Chondrocyte (in vitro differentiated cells): Measurements from ENCODE around the gene KCNQ1. TPM values are rescaled to one million over a fixed set of nuclear protein-coding genes. Genes with fewer than 3 reads are reported as not detected.
A peak's percentile ranks its signal among the peaks of the same experiment; 100 is the strongest.

ENCODE experiments used
- DNase-seq: peaks from one replicate; pipeline ENCODE4 v3.0.0; 2021; ENCODE audit warnings: mixed read lengths, low spot score
- H3K27ac Mint-ChIP-seq: one replicate; pipeline ENCODE4 v1.8.0; 2021; ENCODE audit warnings: mild to moderate bottlenecking, moderate library complexity, mixed read lengths; ENCODE audit not compliant: unreplicated experiment
- H3K27me3 Mint-ChIP-seq: 2 replicates; pipeline ENCODE4 v1.8.0; 2021; ENCODE audit warnings: low read depth, mixed read lengths
- H3K36me3 Mint-ChIP-seq: 2 replicates; pipeline ENCODE4 v1.8.0; 2021; ENCODE audit warnings: low read depth, mixed read lengths
- H3K4me1 Mint-ChIP-seq: 2 replicates; pipeline ENCODE4 v1.8.0; 2021; ENCODE audit warnings: low read depth, mild to moderate bottlenecking, mixed read lengths
- H3K4me3 Mint-ChIP-seq: one replicate; pipeline ENCODE4 v1.8.0; 2021; ENCODE audit warnings: mild to moderate bottlenecking, moderate library complexity, mixed read lengths; ENCODE audit not compliant: unreplicated experiment
- H3K9me3 Mint-ChIP-seq: 2 replicates; pipeline ENCODE4 v1.8.0; 2021; ENCODE audit warnings: low read depth, mixed read lengths
- CTCF ChIP-seq: fragments of 200-600 bp; sonication (generic); IDR thresholded peaks from 2 replicates; pipeline ENCODE4 v1.5.0; 2021; ENCODE audit warnings: antibody characterized with exemption, mild to moderate bottlenecking, moderate library complexity
- total RNA-seq: library from RNA; stranded (reverse); gene quantifications from 3 replicates; pipeline ENCODE4 v1.2.1, GENCODE V29; 2021

KCNQ1 gene
- total RNA-seq, 1 donor from 2014 or later: not detected

- Mint-ChIP-seq H3K27me3 (peaks cover 3% of the 10 kb centered on the region), H3K4me1 (peaks cover 14% of the 10 kb centered on the region), H3K36me3 (no peaks in the 10 kb centered on the region), H3K27ac (no peak overlapping the region), H3K9me3 (no peaks in the 10 kb centered on the region), H3K4me3 (no peak overlapping the region)
- TF ChIP-seq CTCF: no peak
- DNase-seq: peak; percentile 52
Measured at GRCh38 chr11:2744166-2744565, 299.4 kb downstream of the KCNQ1 start.

- Mint-ChIP-seq H3K27me3 (peaks cover 3% of the 10 kb centered on the region), H3K4me1 (peaks cover 17% of the 10 kb centered on the region), H3K4me3 (no peak overlapping the region), H3K36me3 (no peaks in the 10 kb centered on the region), H3K27ac (no peak overlapping the region), H3K9me3 (no peaks in the 10 kb centered on the region)
- TF ChIP-seq CTCF: no peak
- DNase-seq: peak; percentile 65
Measured at GRCh38 chr11:2745511-2745910, 300.7 kb downstream of the KCNQ1 start.

GRCh38 chr11:2746401-2747247 is 301.8 kb downstream of the KCNQ1 start:
- H3K27ac Mint-ChIP-seq: no peak overlapping the region
- DNase-seq: peak; percentile 69
- no peaks in the 10 kb centered on the region for H3K9me3 Mint-ChIP-seq
- no peaks in the 10 kb centered on the region for H3K36me3 Mint-ChIP-seq
- peaks cover 15% of the 10 kb centered on the region for H3K4me1 Mint-ChIP-seq
- no peak overlapping the region for H3K4me3 Mint-ChIP-seq
- no peak for TF ChIP-seq CTCF
- peaks cover 3% of the 10 kb centered on the region for H3K27me3 Mint-ChIP-seq

GRCh38 chr11:2747248-2748027 is 302.6 kb downstream of the KCNQ1 start:
- peak; percentile 64 for DNase-seq
- Mint-ChIP-seq H3K4me1 (peaks cover 13% of the 10 kb centered on the region), H3K27me3 (peaks cover 5% of the 10 kb centered on the region), H3K36me3 (no peaks in the 10 kb centered on the region), H3K9me3 (no peaks in the 10 kb centered on the region), H3K27ac (no peak overlapping the region), H3K4me3 (no peak overlapping the region)
- TF ChIP-seq CTCF: no peak

- H3K4me1 Mint-ChIP-seq: peaks cover 14% of the 10 kb centered on the region
- no peaks in the 10 kb centered on the region for H3K36me3 Mint-ChIP-seq
- no peak for TF ChIP-seq CTCF
- H3K9me3 Mint-ChIP-seq: no peaks in the 10 kb centered on the region
- H3K27ac Mint-ChIP-seq: no peak overlapping the region
- no peak overlapping the region for H3K4me3 Mint-ChIP-seq
- DNase-seq: peak; percentile 64
- H3K27me3 Mint-ChIP-seq: peaks cover 8% of the 10 kb centered on the region
Measured at GRCh38 chr11:2748061-2748813, 303.4 kb downstream of the KCNQ1 start.
